ENCODE measurements around the gene ECEL1. TPM values are rescaled to one million over a fixed set of nuclear protein-coding genes. Genes with fewer than 3 reads are reported as not detected.

The ECEL1 gene
- total RNA-seq, 1 experiment from 2014 or later: not detected

Other genes starting within 250 kb of the ECEL1 start
- 0.29 and 1.1 TPM in 2 replicates for gene ALPP, start 109.1 kb downstream of the ECEL1 start, total RNA-seq (2014; rRNA removed; shearing (Covaris generic))
- gene ALPG, start 81.0 kb downstream of the ECEL1 start, total RNA-seq (2014; rRNA removed; shearing (Covaris generic)): 0.16 TPM in 1 of 2 replicates, not detected in the other
- not detected in 2 replicates for gene ALPI, start 31.7 kb downstream of the ECEL1 start, total RNA-seq (2014; rRNA removed; shearing (Covaris generic))
- gene PRSS56, start 32.6 kb upstream of the ECEL1 start, total RNA-seq (2014; rRNA removed; shearing (Covaris generic)): not detected in 2 replicates
- not detected in 2 replicates for gene CHRND, start 38.3 kb upstream of the ECEL1 start, total RNA-seq (2014; rRNA removed; shearing (Covaris generic))
- gene CHRNG, start 51.9 kb upstream of the ECEL1 start, total RNA-seq (2014; rRNA removed; shearing (Covaris generic)): not detected in 2 replicates
- 6.0 and 7.0 TPM in 2 replicates for gene TIGD1, start 62.7 kb upstream of the ECEL1 start, total RNA-seq (2014; rRNA removed; shearing (Covaris generic))
- gene EIF4E2, start 62.9 kb upstream of the ECEL1 start, total RNA-seq (2014; rRNA removed; shearing (Covaris generic)): 77.5 and 87.8 TPM in 2 replicates
- gene EFHD1, start 145.8 kb upstream of the ECEL1 start, total RNA-seq (2014; rRNA removed; shearing (Covaris generic)): not detected in 2 replicates
- 27.1 and 40.2 TPM in 2 replicates for gene GIGYF2, start 209.5 kb upstream of the ECEL1 start, total RNA-seq (2014; rRNA removed; shearing (Covaris generic))